Endothelial cell of umbilical vein (primary cell): Measurements from ENCODE around the gene DESI1. TPM values are rescaled to one million over a fixed set of nuclear protein-coding genes. Genes with fewer than 3 reads are reported as not detected.

Experiments
- BruUV-seq: library from RNA; stranded (reverse); fragments of 400-500 nt; replicated peaks from 2 replicates; lab custom pipeline; 2021; lab: Mats Ljungman, UMichigan
- CTCF ChIA-PET: fragments of 300-600, 350-600 bp; sonication (Branson Sonifier 250); formaldehyde crosslinking; loops from one replicate; lab custom pipeline; 2021; ENCODE audit warnings: antibody characterized with exemption, inconsistent platforms; lab: Charles Lee
- POLR2A ChIA-PET: fragments of 300-600, 350-600 bp; sonication (Branson Sonifier 250); formaldehyde crosslinking; loops from one replicate; lab custom pipeline; 2021; ENCODE audit warnings: antibody characterized with exemption, inconsistent platforms; lab: Charles Lee
- DNase-seq: peaks from one replicate; pipeline ENCODE4 v3.0.0-alpha.2; 2011; ENCODE audit warnings: low read depth, low spot score
- FAIRE-seq: peaks from 2 replicates; lab custom pipeline; 2011; peaks lifted over from hg19 to GRCh38; lab: Jason Lieb, UNC
- H2AFZ ChIP-seq: 2 replicates; pipeline ENCODE4 v1.6.0; 2012; ENCODE audit warnings: low read depth, low read length, control low read depth, inconsistent platforms
- H3K27ac ChIP-seq: 2 replicates; pipeline ENCODE4 v1.5.1; 2011; ENCODE audit warnings: low read depth, mild to moderate bottlenecking, control low read depth, low read length, moderate library complexity; ENCODE audit not compliant: insufficient read depth
- H3K27me3 ChIP-seq, 2 experiments: 2 replicates each; pipeline versions ENCODE4 v1.6.0 to v1.6.1; 2011; ENCODE audit warnings: low read length in 2 of 2, mixed read lengths in 1 of 2; ENCODE audit not compliant: control insufficient read depth in 2 of 2, insufficient read depth in 2 of 2
- H3K36me3 ChIP-seq, 2 experiments: 2 replicates in 1 of 2; 3 replicates in 1 of 2; pipeline ENCODE4 v1.5.1; 2011; ENCODE audit warnings: low read length in 2 of 2, mild to moderate bottlenecking in 1 of 2, moderate library complexity in 1 of 2; ENCODE audit not compliant: control insufficient read depth in 2 of 2, insufficient read depth in 2 of 2; ENCODE audit errors: extremely low read depth in 1 of 2
- H3K4me1 ChIP-seq: 3 replicates; pipeline ENCODE4 v1.5.1; 2011; ENCODE audit warnings: mild to moderate bottlenecking, low read length; ENCODE audit not compliant: control insufficient read depth, insufficient read depth; ENCODE audit errors: extremely low read depth
- H3K4me2 ChIP-seq: 2 replicates; pipeline ENCODE4 v1.6.1; 2011; ENCODE audit warnings: low read length, control low read depth, mixed read lengths; ENCODE audit not compliant: insufficient read depth
- H3K4me3 ChIP-seq, 3 experiments: fragments of 200-600 bp in 1 of 3; sonication (generic), shearing (Covaris generic) in 1 of 3; replicated peaks in 1 of 3; 2 replicates each; pipeline ENCODE4 v1.5.1; 2011 to 2016; ENCODE audit warnings: control low read depth in 3 of 3, low read length in 3 of 3, mild to moderate bottlenecking in 2 of 3, inconsistent platforms in 1 of 3, low read depth in 1 of 3, moderate library complexity in 1 of 3; ENCODE audit not compliant: insufficient read depth in 1 of 3
- H3K79me2 ChIP-seq: 2 replicates; pipeline ENCODE4 v1.6.0; 2012; ENCODE audit warnings: low read length, inconsistent platforms; ENCODE audit not compliant: control insufficient read depth, insufficient read depth
- H3K9ac ChIP-seq: replicated peaks from 2 replicates; pipeline ENCODE3; 2011; ENCODE audit warnings: low read length, control low read depth; ENCODE audit not compliant: insufficient read depth; ENCODE audit errors: extremely low read depth
- H3K9me1 ChIP-seq: replicated peaks from 3 replicates; pipeline ENCODE4 v1.6.0; 2011; ENCODE audit warnings: mild to moderate bottlenecking, low read length; ENCODE audit not compliant: control insufficient read depth, insufficient read depth; ENCODE audit errors: extremely low read depth
- H3K9me3 ChIP-seq: replicated peaks from 2 replicates; pipeline ENCODE4 v1.5.1; 2012; ENCODE audit warnings: low read length, inconsistent platforms; ENCODE audit not compliant: control insufficient read depth, insufficient read depth
- H4K20me1 ChIP-seq: replicated peaks from 2 replicates; pipeline ENCODE3; 2011; ENCODE audit warnings: mild to moderate bottlenecking, low read length; ENCODE audit not compliant: control insufficient read depth, insufficient read depth; ENCODE audit errors: extremely low read depth
- EZH2 ChIP-seq: IDR thresholded peaks from 2 replicates; pipeline ENCODE4 v1.6.1; 2012; ENCODE audit warnings: borderline replicate concordance, low read depth, mild to moderate bottlenecking, moderate library complexity, low read length, inconsistent platforms; ENCODE audit not compliant: severe bottlenecking
- JUN ChIP-seq: IDR thresholded peaks from 2 replicates; pipeline ENCODE4 v1.6.1; 2011; ENCODE audit warnings: borderline replicate concordance, low read depth; ENCODE audit not compliant: insufficient read length, insufficient read depth
- MYC ChIP-seq: IDR thresholded peaks from one replicate; pipeline ENCODE4 v1.6.1; 2011; ENCODE audit warnings: mild to moderate bottlenecking, low read depth, low read length
- POLR2AphosphoS5 ChIP-seq: IDR thresholded peaks from 2 replicates; pipeline ENCODE4 v1.6.1; 2012; ENCODE audit warnings: low read depth, mild to moderate bottlenecking, control low read depth, low read length, moderate library complexity; ENCODE audit not compliant: insufficient read depth
- dilution Hi-C: fragments of 300-500 bp; cut with MboI; formaldehyde crosslinking; loops from one replicate; pipeline ENCODE4 v1.15.0; 2019; ENCODE audit warnings: low sequenced_read_pairs; ENCODE audit not compliant: extremely low pct_ligation_motif_present
- intact Hi-C: fragments of 100-400 bp; cut with micrococcal nuclease; formaldehyde crosslinking; loops from one replicate; pipeline ENCODE4 v1.10.0; 2022
- polyA plus RNA-seq, 4 experiments: library from polyadenylated mRNA; depleted of rRNA in 3 of 4; stranded (reverse) in 3 of 4; unstranded in 1 of 4; fragments of >200 nt; gene quantifications; 2 replicates each; pipeline versions ENCODE4 v1.2.1 to v1.2.3, GENCODE V29; 2011 to 2012; ENCODE audit warnings: missing spikeins in 1 of 4
- total RNA-seq: library from RNA; stranded (reverse); gene quantifications from 2 replicates; pipeline ENCODE4 v1.2.3, GENCODE V29; 2021
- TF ChIP-seq, protein P1 (sequence below), 2 donors: IDR thresholded peaks; 1 replicate in 1 of 2; 2 replicates in 1 of 2; pipeline ENCODE4 v1.5.1; 2011; ENCODE audit warnings: low read length in 2 of 2, mild to moderate bottlenecking in 2 of 2, moderate library complexity in 2 of 2, control low read depth in 1 of 2, inconsistent platforms in 1 of 2, low read depth in 1 of 2; ENCODE audit not compliant: insufficient read depth in 1 of 2; ENCODE audit errors: extremely low read depth in 1 of 2
- TF ChIP-seq, protein P2 (sequence below): IDR thresholded peaks from 2 replicates; pipeline ENCODE4 v1.6.1; 2011; ENCODE audit not compliant: insufficient read depth, insufficient read length

DESI1 gene
- total and polyA plus RNA-seq, 2 donors (not counting 3 experiments of a cell fraction or from before 2014, with no cell fraction given), result 36.8 to 59.1 TPM

DNA sequence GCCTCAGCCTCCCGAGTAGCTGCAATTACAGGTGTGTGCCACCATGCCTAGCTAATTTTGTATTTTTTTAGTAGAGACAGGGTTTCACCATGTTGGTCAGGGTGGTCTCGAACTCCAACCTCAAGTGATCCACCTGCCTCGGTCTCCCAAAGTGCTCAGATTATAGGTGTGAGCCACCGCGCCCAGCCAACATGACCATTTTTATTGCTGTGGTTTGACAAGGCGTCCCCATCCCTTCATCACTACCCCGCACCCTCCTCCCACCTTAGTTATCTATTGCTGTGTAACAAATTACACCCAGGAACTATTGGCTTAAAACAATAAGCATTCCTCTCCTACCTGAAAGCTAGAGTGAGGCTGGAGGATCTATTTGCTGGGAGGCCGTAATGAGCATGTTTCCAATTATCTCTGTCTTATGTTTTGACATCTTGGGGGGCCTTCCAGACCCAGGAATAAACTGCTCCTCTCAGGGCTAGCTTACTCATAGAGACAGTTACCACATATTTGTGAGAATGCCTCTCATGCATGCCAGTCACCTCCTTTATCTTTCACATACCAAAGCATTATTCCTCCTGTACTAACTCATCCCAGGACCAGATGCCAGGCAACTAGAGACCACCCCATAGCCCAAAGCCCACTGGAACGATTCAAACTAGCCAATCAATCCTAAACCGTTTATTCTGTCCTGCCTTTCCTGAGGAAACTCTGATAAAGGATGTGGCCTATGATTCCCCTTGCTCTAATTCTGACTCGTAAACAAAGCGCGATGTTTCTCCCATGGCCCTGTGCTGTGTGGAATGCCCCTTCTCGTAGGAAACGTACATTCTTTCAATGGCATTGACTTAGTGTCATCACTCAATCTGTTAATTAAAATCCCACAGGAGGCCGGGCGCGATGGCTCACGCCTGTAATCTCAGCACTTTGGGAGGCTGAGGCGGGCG is 48.4 kb upstream of the DESI1 start:
- Histone ChIP-seq H3K4me3 (no peak overlapping the region), H3K27me3 (no peaks in the 10 kb centered on the region), H3K4me1 (peaks cover 15% of the 10 kb centered on the region), H3K9me1 (no peaks in the 10 kb centered on the region), H3K9ac (peak overlapping the region; percentile 22), H3K79me2 (peaks cover 2% of the 10 kb centered on the region), H3K4me2 (no peak overlapping the region), H3K9me3 (no peaks in the 10 kb centered on the region), H3K27ac (peak overlapping the region; percentile 38), H4K20me1 (no peaks in the 10 kb centered on the region), H2AFZ (no peak overlapping the region), H3K36me3 (peaks cover 8 to 15% of the 10 kb centered on the region in 2 experiments)
- intact Hi-C loops (loop anchor here (5.0 kb wide), 1 partner anchor 47 kb away; the partner anchor contains the start of genes DESI1 and XRCC6), dilution Hi-C loops (no loop called here)
- peak; percentile 37 for DNase-seq
- TF ChIP-seq MYC (no peak), JUN (no peak), POLR2AphosphoS5 (no peak), EZH2 (no peak)
- TF ChIP-seq, protein P1, sequence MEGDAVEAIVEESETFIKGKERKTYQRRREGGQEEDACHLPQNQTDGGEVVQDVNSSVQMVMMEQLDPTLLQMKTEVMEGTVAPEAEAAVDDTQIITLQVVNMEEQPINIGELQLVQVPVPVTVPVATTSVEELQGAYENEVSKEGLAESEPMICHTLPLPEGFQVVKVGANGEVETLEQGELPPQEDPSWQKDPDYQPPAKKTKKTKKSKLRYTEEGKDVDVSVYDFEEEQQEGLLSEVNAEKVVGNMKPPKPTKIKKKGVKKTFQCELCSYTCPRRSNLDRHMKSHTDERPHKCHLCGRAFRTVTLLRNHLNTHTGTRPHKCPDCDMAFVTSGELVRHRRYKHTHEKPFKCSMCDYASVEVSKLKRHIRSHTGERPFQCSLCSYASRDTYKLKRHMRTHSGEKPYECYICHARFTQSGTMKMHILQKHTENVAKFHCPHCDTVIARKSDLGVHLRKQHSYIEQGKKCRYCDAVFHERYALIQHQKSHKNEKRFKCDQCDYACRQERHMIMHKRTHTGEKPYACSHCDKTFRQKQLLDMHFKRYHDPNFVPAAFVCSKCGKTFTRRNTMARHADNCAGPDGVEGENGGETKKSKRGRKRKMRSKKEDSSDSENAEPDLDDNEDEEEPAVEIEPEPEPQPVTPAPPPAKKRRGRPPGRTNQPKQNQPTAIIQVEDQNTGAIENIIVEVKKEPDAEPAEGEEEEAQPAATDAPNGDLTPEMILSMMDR (IDR thresholded peaks at IDR 0.05; ENCODE audit: extremely low read depth in 1 of 2, insufficient read depth in 1 of 2, low read depth in 1 of 2, low read length in 2 of 2), result no peak
- TF ChIP-seq, protein P2, sequence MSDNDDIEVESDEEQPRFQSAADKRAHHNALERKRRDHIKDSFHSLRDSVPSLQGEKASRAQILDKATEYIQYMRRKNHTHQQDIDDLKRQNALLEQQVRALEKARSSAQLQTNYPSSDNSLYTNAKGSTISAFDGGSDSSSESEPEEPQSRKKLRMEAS, result no peak
- no TSS peak for BruUV-seq
- no peak for FAIRE-seq
- ChIA-PET POLR2A (no interaction called here), CTCF (interaction anchor here (1.4 kb wide), 1 partner anchor 272 kb away, joined by 4 read pairs; no protein-coding TSS in a partner anchor)
